ENCODE data around the gene CHRD. TPM values are rescaled to one million over a fixed set of nuclear protein-coding genes. Genes with fewer than 3 reads are reported as not detected.

CHRD gene
- total RNA-seq, 2 donors from 2014 or later: 0.05 to 0.39 TPM

DNA sequence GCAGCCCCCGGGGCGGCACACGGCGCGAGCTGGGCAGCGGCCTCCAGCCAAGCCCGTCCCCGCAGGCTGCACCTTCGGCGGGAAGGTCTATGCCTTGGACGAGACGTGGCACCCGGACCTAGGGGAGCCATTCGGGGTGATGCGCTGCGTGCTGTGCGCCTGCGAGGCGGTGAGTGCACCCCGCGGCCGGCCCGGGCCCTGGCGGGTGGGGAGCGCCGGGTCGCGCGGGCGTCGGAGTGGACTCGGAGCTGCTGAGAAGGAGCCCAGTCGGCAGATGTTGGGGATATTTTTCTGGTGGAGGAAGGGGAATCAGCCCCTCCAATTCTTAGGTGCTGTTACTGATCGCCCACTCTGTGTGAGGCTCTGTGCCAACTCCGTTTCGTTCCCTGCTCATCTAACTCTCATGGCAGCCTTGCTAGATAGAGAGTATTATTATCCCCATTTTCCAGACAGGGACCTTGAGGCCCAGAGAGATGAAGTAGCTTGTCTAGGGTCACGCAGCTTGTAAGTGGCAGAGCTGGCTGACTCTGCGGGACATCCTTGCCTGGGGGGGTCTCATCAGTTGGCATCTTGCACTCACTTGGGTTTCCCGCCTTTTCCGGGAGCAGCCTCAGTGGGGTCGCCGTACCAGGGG lies 890 bp downstream of the CHRD start:
- peak; percentile 43 for ATAC-seq (replicated peaks)
- H3K9me3 Mint-ChIP-seq: no peaks in the 10 kb centered on the region
- H3K4me3 Mint-ChIP-seq: peak overlapping the region; percentile 49
- peaks cover 44% of the 10 kb centered on the region for H3K27me3 Mint-ChIP-seq
- H3K4me1 Mint-ChIP-seq: no peaks in the 10 kb centered on the region
- H3K27ac Mint-ChIP-seq: no peak overlapping the region
- H3K36me3 Mint-ChIP-seq (ENCODE audit: low read depth): no peaks in the 10 kb centered on the region

DNA sequence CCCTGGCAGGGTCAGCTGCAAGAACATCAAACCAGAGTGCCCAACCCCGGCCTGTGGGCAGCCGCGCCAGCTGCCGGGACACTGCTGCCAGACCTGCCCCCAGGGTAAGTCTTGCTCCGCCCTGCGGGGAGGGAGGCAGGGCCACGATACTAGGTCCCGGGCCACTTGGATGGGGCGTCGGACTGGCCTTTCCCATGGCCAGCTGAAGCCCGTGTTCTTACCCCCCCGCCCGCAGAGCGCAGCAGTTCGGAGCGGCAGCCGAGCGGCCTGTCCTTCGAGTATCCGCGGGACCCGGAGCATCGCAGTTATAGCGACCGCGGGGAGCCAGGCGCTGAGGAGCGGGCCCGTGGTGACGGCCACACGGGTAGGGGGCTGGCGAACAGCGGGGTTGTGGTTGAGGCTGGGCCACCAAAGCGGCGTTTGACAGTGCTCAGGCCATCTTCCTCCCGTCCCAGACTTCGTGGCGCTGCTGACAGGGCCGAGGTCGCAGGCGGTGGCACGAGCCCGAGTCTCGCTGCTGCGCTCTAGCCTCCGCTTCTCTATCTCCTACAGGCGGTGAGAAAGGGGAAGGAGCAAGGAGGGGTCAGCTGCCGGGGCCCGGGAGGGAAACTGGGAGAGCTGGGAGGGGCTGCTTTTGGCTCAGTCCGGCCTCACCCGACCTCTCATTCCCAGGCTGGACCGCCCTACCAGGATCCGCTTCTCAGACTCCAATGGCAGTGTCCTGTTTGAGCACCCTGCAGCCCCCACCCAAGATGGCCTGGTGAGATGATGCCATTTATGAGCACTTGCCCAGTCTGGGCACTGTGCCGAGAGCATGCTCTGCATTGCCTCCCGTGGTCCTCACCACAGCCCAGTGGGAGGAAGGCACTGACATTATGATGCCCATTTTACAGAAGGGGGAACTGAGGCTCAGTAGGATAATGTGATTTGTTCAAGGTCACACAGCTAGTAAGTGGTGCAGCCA lies 1.7 kb downstream of the CHRD start:
- Mint-ChIP-seq H3K27ac (no peak overlapping the region), H3K27me3 (peaks cover 43% of the 10 kb centered on the region), H3K36me3 (ENCODE audit: low read depth) (no peaks in the 10 kb centered on the region), H3K4me3 (peak overlapping the region; percentile 49), H3K4me1 (no peaks in the 10 kb centered on the region), H3K9me3 (no peaks in the 10 kb centered on the region)
- peak; percentile 13 for ATAC-seq (replicated peaks)

DNA sequence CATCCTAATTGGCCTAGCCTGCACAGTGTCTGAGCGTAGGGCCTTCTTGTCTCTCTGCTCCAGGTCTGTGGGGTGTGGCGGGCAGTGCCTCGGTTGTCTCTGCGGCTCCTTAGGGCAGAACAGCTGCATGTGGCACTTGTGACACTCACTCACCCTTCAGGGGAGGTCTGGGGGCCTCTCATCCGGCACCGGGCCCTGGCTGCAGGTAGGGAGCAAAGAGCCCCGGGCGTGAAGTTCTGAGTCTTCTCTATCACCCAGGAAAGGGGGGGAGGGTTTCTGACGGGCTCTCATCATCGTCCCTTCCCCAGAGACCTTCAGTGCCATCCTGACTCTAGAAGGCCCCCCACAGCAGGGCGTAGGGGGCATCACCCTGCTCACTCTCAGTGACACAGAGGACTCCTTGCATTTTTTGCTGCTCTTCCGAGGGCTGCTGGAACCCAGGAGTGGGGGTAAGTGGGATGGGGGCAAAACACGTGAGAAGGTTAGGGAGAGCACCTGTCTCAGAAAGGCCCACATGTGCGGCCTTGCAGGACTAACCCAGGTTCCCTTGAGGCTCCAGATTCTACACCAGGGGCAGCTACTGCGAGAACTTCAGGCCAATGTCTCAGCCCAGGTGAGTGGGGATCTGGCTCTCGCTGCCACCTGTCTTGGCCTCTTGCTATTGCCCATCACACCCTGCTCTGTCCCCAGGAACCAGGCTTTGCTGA lies 2.6 kb downstream of the CHRD start:
- Mint-ChIP-seq H3K9me3 (no peaks in the 10 kb centered on the region), H3K27me3 (peaks cover 37% of the 10 kb centered on the region), H3K36me3 (ENCODE audit: low read depth) (no peaks in the 10 kb centered on the region), H3K4me1 (no peaks in the 10 kb centered on the region), H3K4me3 (no peak overlapping the region), H3K27ac (no peak overlapping the region)
- ATAC-seq (replicated peaks): no peak

DNA sequence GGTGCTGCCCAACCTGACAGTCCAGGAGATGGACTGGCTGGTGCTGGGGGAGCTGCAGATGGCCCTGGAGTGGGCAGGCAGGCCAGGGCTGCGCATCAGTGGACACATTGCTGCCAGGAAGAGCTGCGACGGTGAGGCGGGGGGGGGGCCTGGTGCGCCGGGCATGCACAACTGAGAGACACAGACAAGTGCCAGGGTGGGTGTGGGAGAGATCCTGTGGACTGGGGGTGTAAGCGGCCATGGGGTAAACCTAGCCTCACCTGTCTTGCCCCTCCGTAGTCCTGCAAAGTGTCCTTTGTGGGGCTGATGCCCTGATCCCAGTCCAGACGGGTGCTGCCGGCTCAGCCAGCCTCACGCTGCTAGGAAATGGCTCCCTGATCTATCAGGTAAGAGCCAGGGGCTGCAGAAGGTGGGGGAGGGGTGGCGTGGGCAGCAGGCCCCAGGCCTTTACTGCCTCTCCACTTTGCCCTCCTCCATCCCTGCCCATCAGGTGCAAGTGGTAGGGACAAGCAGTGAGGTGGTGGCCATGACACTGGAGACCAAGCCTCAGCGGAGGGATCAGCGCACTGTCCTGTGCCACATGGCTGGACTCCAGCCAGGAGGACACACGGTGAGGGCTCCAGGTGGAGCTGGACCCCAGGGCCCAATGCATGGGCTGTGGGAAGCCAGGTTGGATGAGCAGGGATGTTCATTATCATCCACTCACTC lies 3.3 kb downstream of the CHRD start:
- no peak for ATAC-seq (replicated peaks)
- Mint-ChIP-seq H3K36me3 (ENCODE audit: low read depth) (no peaks in the 10 kb centered on the region), H3K4me1 (no peaks in the 10 kb centered on the region), H3K9me3 (no peaks in the 10 kb centered on the region), H3K4me3 (no peak overlapping the region), H3K27ac (no peak overlapping the region), H3K27me3 (peaks cover 36% of the 10 kb centered on the region)

DNA sequence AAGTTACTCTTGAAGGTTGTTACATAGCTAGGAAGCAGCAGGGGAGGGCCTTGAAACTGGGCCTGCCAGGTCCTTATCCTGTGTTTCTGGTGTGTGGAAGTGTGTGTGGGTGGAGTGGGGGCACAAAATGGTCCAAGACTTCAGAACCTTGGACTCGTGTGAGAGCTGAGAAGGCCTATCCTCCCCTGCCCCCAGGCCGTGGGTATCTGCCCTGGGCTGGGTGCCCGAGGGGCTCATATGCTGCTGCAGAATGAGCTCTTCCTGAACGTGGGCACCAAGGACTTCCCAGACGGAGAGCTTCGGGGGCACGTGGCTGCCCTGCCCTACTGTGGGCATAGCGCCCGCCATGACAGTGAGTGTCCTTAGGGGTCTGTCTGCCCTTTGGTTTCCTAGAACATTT lies 4.5 kb downstream of the CHRD start:
- Mint-ChIP-seq H3K27ac (no peak overlapping the region), H3K9me3 (no peaks in the 10 kb centered on the region), H3K4me3 (no peak overlapping the region), H3K27me3 (peaks cover 27% of the 10 kb centered on the region), H3K4me1 (no peaks in the 10 kb centered on the region), H3K36me3 (ENCODE audit: low read depth) (no peaks in the 10 kb centered on the region)
- ATAC-seq (replicated peaks): no peak

DNA sequence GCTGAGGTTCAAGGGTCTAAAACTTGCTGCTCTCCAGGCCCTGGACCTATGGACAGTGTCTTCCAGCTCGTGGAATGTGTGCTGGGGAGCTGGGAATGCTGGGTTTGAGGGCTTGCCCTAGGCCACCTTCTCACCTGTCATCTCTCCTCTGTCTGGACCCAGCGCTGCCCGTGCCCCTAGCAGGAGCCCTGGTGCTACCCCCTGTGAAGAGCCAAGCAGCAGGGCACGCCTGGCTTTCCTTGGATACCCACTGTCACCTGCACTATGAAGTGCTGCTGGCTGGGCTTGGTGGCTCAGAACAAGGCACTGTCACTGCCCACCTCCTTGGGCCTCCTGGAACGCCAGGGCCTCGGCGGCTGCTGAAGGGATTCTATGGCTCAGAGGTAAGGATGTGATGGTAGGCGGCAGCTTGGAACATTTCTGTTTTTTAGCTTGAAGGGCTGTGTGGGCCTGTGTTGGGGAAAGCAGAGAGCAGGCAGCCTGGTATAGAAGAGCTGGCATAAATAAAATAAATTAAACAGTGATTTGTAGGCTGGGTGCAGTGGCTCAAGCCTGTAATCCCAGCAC lies 5.1 kb downstream of the CHRD start:
- H3K36me3 Mint-ChIP-seq (ENCODE audit: low read depth): no peaks in the 10 kb centered on the region
- H3K9me3 Mint-ChIP-seq: no peaks in the 10 kb centered on the region
- ATAC-seq (replicated peaks): no peak
- peaks cover 26% of the 10 kb centered on the region for H3K27me3 Mint-ChIP-seq
- H3K4me3 Mint-ChIP-seq: no peak overlapping the region
- H3K4me1 Mint-ChIP-seq: no peaks in the 10 kb centered on the region
- no peak overlapping the region for H3K27ac Mint-ChIP-seq

DNA sequence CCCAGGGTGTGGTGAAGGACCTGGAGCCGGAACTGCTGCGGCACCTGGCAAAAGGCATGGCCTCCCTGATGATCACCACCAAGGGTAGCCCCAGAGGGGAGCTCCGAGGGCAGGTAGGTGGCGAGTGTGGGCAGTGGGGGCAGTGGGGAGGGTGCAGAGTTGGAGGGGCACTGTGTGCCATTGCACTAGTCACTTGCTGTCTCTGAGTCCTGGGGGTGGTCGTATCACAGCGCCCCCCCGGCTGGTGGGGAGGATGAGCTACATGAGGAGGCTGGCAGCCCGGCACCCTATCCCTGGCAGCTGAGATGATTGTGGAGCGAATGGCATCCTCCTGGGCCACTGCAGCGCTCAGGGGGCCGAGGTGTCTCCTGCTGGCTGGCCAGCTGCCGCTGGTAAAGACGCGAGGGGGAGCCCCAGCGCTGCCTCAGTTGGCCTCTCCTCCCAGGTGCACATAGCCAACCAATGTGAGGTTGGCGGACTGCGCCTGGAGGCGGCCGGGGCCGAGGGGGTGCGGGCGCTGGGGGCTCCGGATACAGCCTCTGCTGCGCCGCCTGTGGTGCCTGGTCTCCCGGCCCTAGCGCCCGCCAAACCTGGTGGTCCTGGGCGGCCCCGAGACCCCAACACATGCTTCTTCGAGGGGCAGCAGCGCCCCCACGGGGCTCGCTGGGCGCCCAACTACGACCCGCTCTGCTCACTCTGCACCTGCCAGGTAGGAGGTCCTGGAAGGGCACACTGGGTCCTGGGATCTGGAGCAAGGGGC lies 6.4 kb downstream of the CHRD start:
- Mint-ChIP-seq H3K4me1 (no peaks in the 10 kb centered on the region), H3K36me3 (ENCODE audit: low read depth) (no peaks in the 10 kb centered on the region), H3K4me3 (no peak overlapping the region), H3K9me3 (no peaks in the 10 kb centered on the region), H3K27ac (no peak overlapping the region), H3K27me3 (peaks cover 34% of the 10 kb centered on the region)
- ATAC-seq (replicated peaks): no peak

DNA sequence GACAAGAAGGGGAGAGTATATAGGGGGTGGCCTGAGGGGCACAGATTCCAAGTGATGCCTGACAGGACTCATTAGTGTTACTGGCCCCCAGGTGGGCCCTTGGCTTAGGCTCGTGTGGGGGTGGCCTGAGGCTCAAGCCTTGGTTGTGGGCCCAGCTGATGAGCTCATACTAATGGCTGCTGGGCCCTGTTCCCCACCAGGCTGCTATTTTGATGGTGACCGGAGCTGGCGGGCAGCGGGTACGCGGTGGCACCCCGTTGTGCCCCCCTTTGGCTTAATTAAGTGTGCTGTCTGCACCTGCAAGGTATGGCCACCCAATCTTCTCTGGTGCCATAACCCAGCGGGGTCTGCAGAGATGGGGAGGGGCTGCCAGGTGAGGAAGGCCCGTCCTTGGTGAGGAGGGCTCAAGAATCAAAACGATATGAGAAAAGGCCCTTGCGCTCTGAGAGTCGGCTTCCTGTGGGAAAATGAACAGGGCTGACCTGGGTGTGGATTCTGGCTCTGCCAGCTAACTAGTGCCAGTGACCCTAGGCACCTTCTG lies 7.4 kb downstream of the CHRD start:
- no peak overlapping the region for H3K4me3 Mint-ChIP-seq
- H3K4me1 Mint-ChIP-seq: no peaks in the 10 kb centered on the region
- ATAC-seq (replicated peaks): no peak
- no peaks in the 10 kb centered on the region for H3K36me3 Mint-ChIP-seq (ENCODE audit: low read depth)
- H3K27ac Mint-ChIP-seq: no peak overlapping the region
- no peaks in the 10 kb centered on the region for H3K9me3 Mint-ChIP-seq
- H3K27me3 Mint-ChIP-seq: peaks cover 28% of the 10 kb centered on the region

DNA sequence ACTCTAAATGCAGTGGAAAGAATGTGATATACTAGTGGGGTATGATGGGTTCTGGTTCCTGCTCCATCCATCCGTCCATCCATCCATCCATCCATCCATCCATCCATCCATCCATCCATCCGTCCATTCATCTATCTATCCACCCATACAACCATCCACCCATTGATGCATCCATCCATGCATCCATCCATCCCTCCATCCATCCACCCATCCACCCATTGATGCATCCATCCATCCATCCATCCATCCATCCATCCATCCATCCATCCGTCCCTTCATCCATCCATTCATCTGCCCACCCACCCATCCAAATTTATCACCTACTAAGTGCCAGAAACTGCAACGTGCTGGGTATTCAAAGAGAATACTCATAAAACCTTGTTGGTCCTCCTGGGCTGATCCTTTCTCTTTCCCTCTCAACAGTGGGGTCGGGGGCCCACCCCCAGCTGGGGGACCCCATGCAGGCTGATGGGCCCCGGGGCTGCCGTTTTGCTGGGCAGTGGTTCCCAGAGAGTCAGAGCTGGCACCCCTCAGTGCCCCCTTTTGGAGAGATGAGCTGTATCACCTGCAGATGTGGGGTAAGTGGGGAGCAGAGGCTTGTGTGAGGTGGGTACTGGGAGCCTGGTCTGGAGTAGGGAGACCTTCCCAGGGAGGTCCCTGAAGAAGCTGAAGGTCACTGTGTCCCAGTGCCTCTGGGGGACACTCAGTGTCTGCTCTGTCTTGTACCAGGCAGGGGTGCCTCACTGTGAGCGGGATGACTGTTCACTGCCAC lies 8.5 kb downstream of the CHRD start:
- H3K4me3 Mint-ChIP-seq: no peak overlapping the region
- no peak overlapping the region for H3K27ac Mint-ChIP-seq

DNA sequence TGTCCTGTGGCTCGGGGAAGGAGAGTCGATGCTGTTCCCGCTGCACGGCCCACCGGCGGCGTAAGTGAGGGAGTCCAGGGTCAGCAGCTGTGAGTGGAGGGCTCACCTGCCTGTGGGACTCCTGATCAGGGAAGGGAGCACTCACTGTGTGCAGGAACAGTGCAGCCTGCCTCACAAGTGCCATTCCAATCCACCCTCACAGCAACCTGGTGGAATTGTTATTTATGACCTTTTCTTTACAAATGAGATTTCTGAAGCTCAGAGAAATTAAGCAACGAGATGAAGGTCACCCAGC lies 9.0 kb downstream of the CHRD start:
- Mint-ChIP-seq H3K27me3 (peaks cover 22% of the 10 kb centered on the region), H3K27ac (no peak overlapping the region), H3K4me3 (no peak overlapping the region), H3K4me1 (no peaks in the 10 kb centered on the region), H3K9me3 (no peaks in the 10 kb centered on the region), H3K36me3 (ENCODE audit: low read depth) (no peaks in the 10 kb centered on the region)
- no peak for ATAC-seq (replicated peaks)

More for the DNA sequence above, 8.5 kb downstream of the CHRD start:
- H3K27me3 Mint-ChIP-seq: peaks cover 22% of the 10 kb centered on the region
- no peaks in the 10 kb centered on the region for H3K9me3 Mint-ChIP-seq
- no peaks in the 10 kb centered on the region for H3K4me1 Mint-ChIP-seq
- ATAC-seq (replicated peaks): no peak
- H3K36me3 Mint-ChIP-seq (ENCODE audit: low read depth): no peaks in the 10 kb centered on the region

DNA sequence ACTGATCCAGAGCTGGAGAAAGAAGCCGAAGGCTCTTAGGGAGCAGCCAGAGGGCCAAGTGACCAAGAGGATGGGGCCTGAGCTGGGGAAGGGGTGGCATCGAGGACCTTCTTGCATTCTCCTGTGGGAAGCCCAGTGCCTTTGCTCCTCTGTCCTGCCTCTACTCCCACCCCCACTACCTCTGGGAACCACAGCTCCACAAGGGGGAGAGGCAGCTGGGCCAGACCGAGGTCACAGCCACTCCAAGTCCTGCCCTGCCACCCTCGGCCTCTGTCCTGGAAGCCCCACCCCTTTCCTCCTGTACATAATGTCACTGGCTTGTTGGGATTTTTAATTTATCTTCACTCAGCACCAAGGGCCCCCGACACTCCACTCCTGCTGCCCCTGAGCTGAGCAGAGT lies 9.5 kb downstream of the CHRD start:
- Mint-ChIP-seq H3K27me3 (peaks cover 22% of the 10 kb centered on the region), H3K36me3 (ENCODE audit: low read depth) (no peaks in the 10 kb centered on the region), H3K27ac (no peak overlapping the region), H3K4me3 (no peak overlapping the region), H3K4me1 (no peaks in the 10 kb centered on the region), H3K9me3 (no peaks in the 10 kb centered on the region)
- ATAC-seq (replicated peaks): no peak

DNA sequence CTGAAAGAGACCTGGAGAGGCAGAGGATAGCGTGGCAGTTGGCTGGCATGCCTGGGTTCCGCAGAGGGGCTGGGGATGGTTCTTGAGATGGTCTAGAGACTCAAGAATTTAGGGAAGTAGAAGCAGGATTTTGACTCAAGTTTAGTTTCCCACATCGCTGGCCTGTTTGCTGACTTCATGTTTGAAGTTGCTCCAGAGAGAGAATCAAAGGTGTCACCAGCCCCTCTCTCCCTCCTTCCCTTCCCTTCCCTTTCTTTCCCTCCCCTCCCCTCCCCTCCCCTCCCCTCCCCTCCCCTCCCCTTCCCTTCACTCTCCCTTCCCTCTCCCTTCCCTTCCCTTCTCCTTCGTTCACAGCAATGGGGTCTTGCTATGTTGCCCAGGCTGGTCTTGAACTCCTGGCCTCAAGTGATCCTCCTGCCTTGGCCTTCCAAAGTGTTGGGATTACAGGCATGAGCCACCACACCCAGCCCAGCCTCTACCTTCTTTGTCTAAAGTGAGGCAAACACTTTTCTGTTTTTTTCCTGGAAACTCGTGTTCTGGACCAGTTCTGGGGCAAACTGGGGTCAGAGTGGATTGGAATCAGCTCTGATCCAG lies 10.2 kb downstream of the CHRD start:
- Mint-ChIP-seq H3K27me3 (peaks cover 19% of the 10 kb centered on the region), H3K4me1 (no peaks in the 10 kb centered on the region), H3K9me3 (no peaks in the 10 kb centered on the region), H3K36me3 (ENCODE audit: low read depth) (no peaks in the 10 kb centered on the region), H3K4me3 (no peak overlapping the region), H3K27ac (no peak overlapping the region)
- no peak for ATAC-seq (replicated peaks)
